HepG2 (cell line): Measurements from ENCODE around the gene CDC42EP4. TPM values are rescaled to one million over a fixed set of nuclear protein-coding genes. Genes with fewer than 3 reads are reported as not detected.

Experiments
- AKAP8 ChIP-seq: sonication (generic); formaldehyde crosslinking; IDR thresholded peaks from 2 replicates; pipeline ENCODE4 v1.5.1; 2020; ENCODE audit warnings: mild to moderate bottlenecking, missing genetic modification reagents
- BRD4 ChIP-seq: sonication (generic); formaldehyde crosslinking; IDR thresholded peaks from 2 replicates; pipeline ENCODE4 v1.4.0; 2020; ENCODE audit warnings: missing genetic modification reagents
- CBFB ChIP-seq: sonication (generic); formaldehyde crosslinking; IDR thresholded peaks from 2 replicates; pipeline ENCODE4 v1.4.0; 2020; ENCODE audit warnings: missing genetic modification reagents
- CHD4 ChIP-seq: fragments of 200-600 bp; sonication (generic); IDR thresholded peaks from 2 replicates; pipeline ENCODE4 v1.7.0; 2017; ENCODE audit warnings: mild to moderate bottlenecking, low read length, borderline replicate concordance
- DR1 ChIP-seq: sonication (generic); formaldehyde crosslinking; IDR thresholded peaks from 2 replicates; pipeline ENCODE4 v1.8.0; 2021; ENCODE audit warnings: mild to moderate bottlenecking, missing genetic modification reagents, inconsistent platforms
- FOXP1 ChIP-seq, 2 experiments: fragments of 450-650 bp in 1 of 2; IDR thresholded peaks; 2 replicates each; pipeline ENCODE4 v1.6.1; 2017 to 2018; ENCODE audit warnings: antibody characterized with exemption in 1 of 2
- GMEB1 ChIP-seq: sonication (generic); formaldehyde crosslinking; IDR thresholded peaks from 2 replicates; pipeline ENCODE4 v1.5.1; 2020; ENCODE audit warnings: missing genetic modification reagents, mild to moderate bottlenecking, borderline replicate concordance
- HNF1B ChIP-seq: sonication (generic); formaldehyde crosslinking; IDR thresholded peaks from 2 replicates; pipeline ENCODE4 v1.5.1; 2020; ENCODE audit warnings: mild to moderate bottlenecking, moderate library complexity, missing genetic modification reagents
- HOXA7 ChIP-seq: sonication (generic); formaldehyde crosslinking; IDR thresholded peaks from 2 replicates; pipeline ENCODE4 v1.8.1; 2022; ENCODE audit warnings: mild to moderate bottlenecking, missing genetic modification reagents, moderate library complexity
- JUN ChIP-seq: sonication (generic); formaldehyde crosslinking; IDR thresholded peaks from 2 replicates; pipeline ENCODE4 v1.4.0; 2020; ENCODE audit warnings: mild to moderate bottlenecking, missing genetic modification reagents
- KDM6A ChIP-seq: IDR thresholded peaks from 2 replicates; pipeline ENCODE4 v1.6.1; 2016; ENCODE audit warnings: low read depth
- MTF1 ChIP-seq: sonication (generic); formaldehyde crosslinking; IDR thresholded peaks from 2 replicates; pipeline ENCODE4 v1.5.0; 2020; ENCODE audit warnings: missing genetic modification reagents
- NFKB2 ChIP-seq: sonication (generic); formaldehyde crosslinking; IDR thresholded peaks from 2 replicates; pipeline ENCODE4 v1.4.0; 2020; ENCODE audit warnings: missing genetic modification reagents, borderline replicate concordance
- NR2F6 ChIP-seq, 2 experiments: IDR thresholded peaks; 2 replicates each; pipeline ENCODE4 v1.6.1; 2016; ENCODE audit warnings: antibody characterized with exemption in 1 of 2, mild to moderate bottlenecking in 1 of 2
- RARG ChIP-seq: sonication (generic); formaldehyde crosslinking; IDR thresholded peaks from 2 replicates; pipeline ENCODE4 v1.4.0; 2020; ENCODE audit warnings: low read depth, mild to moderate bottlenecking, missing genetic modification reagents
- RBAK ChIP-seq: sonication (generic); formaldehyde crosslinking; IDR thresholded peaks from 2 replicates; pipeline ENCODE4 v1.5.1; 2020; ENCODE audit warnings: mild to moderate bottlenecking, missing genetic modification reagents
- RCOR2 ChIP-seq: IDR thresholded peaks from 2 replicates; pipeline ENCODE4 v1.6.1; 2016; ENCODE audit warnings: missing biosample characterization, missing genetic modification reagents
- ZC3H4 ChIP-seq: sonication (generic); formaldehyde crosslinking; IDR thresholded peaks from 2 replicates; pipeline ENCODE4 v1.4.0; 2020; ENCODE audit warnings: missing genetic modification reagents, borderline replicate concordance
- ZMYM3 ChIP-seq: sonication (generic); formaldehyde crosslinking; IDR thresholded peaks from 2 replicates; pipeline ENCODE4 v1.5.1; 2020; ENCODE audit warnings: mild to moderate bottlenecking, missing genetic modification reagents
- ZNF574 ChIP-seq: sonication (generic); formaldehyde crosslinking; IDR thresholded peaks from 2 replicates; pipeline ENCODE4 v1.4.0; 2020; ENCODE audit warnings: missing genetic modification reagents
- ZNF580 ChIP-seq: IDR thresholded peaks from 2 replicates; pipeline ENCODE4 v1.6.1; 2016; ENCODE audit warnings: low read depth, borderline replicate concordance
- ZNF737 ChIP-seq: sonication (generic); formaldehyde crosslinking; IDR thresholded peaks from 2 replicates; pipeline ENCODE4 v1.5.0; 2020; ENCODE audit warnings: missing genetic modification reagents, mild to moderate bottlenecking, borderline replicate concordance
- ZSCAN30 ChIP-seq: sonication (generic); formaldehyde crosslinking; IDR thresholded peaks from 2 replicates; pipeline ENCODE4 v1.5.0; 2020; ENCODE audit warnings: mild to moderate bottlenecking, missing genetic modification reagents
- polyA plus RNA-seq, 8 experiments: library from polyadenylated mRNA; depleted of rRNA in 3 of 8; stranded (reverse) in 7 of 8; unstranded in 1 of 8; fragments of >200 nt; fragmentation: Illumina TruSeq in 4 of 8; extraction: Trizol in 4 of 8; gene quantifications; 2 replicates each; pipeline versions ENCODE4 v1.2.1 to v1.2.3, GENCODE V29; 2011 to 2016; ENCODE audit warnings: low read depth in 4 of 8, missing spikeins in 1 of 8, mixed read lengths in 1 of 8; ENCODE audit not compliant: insufficient read depth in 1 of 8
- total RNA-seq, 5 experiments: library from RNA; depleted of rRNA; stranded (reverse); fragments of >200 nt; fragmentation: Illumina TruSeq; extraction: Trizol; gene quantifications; 2 replicates each; pipeline ENCODE4 v1.2.3, GENCODE V29; 2016; ENCODE audit warnings: low read depth in 1 of 5

The CDC42EP4 gene
- total and polyA plus RNA-seq, 2 of the 13 experiments (the other 11 are each of a cell fraction or from before 2014, with no cell fraction given) = 19.0 to 54.0 TPM

- 0 out of 2 replicates have a peak, but pooled peaks have one; percentile 8 for TF ChIP-seq HOXA7 (CRISPR knock-in tag)
- no peak; the same call in 1 of the 2 replicates for TF ChIP-seq AKAP8 (CRISPR knock-in tag)
- peak; percentile 24; the same call in 1 of the 2 replicates for TF ChIP-seq BRD4 (CRISPR knock-in tag)
- peak; percentile 64; the same call in 1 of the 2 replicates for TF ChIP-seq ZNF574 (CRISPR knock-in tag)
- no peak for TF ChIP-seq MTF1
- TF ChIP-seq NR2F6 (IDR thresholded peaks at IDR 0.05) = no peak
- TF ChIP-seq NR2F6 (CRISPR knock-in tag; IDR thresholded peaks at IDR 0.05) = peak; percentile 10; the same call in 1 of the 2 replicates
- no peak for TF ChIP-seq ZNF737
- no peak for TF ChIP-seq RBAK (CRISPR knock-in tag)
- peak; percentile 83 for TF ChIP-seq GMEB1 (CRISPR knock-in tag)
- TF ChIP-seq KDM6A (CRISPR knock-in tag) = no peak
- no peak for TF ChIP-seq RARG (CRISPR knock-in tag)
- no peak for TF ChIP-seq ZMYM3
- TF ChIP-seq FOXP1 (IDR thresholded peaks at IDR 0.05) = no peak
- 0 out of 2 replicates have a peak, but pooled peaks have one; percentile 7 for TF ChIP-seq FOXP1 (CRISPR knock-in tag; IDR thresholded peaks at IDR 0.05)
- TF ChIP-seq DR1 (CRISPR knock-in tag) = peak; percentile 33; the same call in 1 of the 2 replicates
- no peak for TF ChIP-seq CHD4
- no peak for TF ChIP-seq ZSCAN30 (CRISPR knock-in tag)
- 0 out of 2 replicates have a peak, but pooled peaks have one; percentile 52 for TF ChIP-seq CBFB (CRISPR knock-in tag)
- 0 out of 2 replicates have a peak, but pooled peaks have one; percentile 48 for TF ChIP-seq RCOR2 (CRISPR knock-in tag)
- peak; percentile 75; the same call in 1 of the 2 replicates for TF ChIP-seq HNF1B
- peak; percentile 34; the same call in 1 of the 2 replicates for TF ChIP-seq NFKB2 (CRISPR knock-in tag)
- TF ChIP-seq JUN (CRISPR knock-in tag) = no peak; the same call in 1 of the 2 replicates
- TF ChIP-seq ZC3H4 (CRISPR knock-in tag) = no peak
- TF ChIP-seq ZNF580 (CRISPR knock-in tag) = peak; percentile 89; the same call in 1 of the 2 replicates
Observed at GRCh38 chr17:73311781-73312641, at the start of gene CDC42EP4 (continued).
